NCI-H1436 (cell line): ENCODE data around the gene DMXL1.

Source experiments
- DNase-seq: peaks from one replicate; lab custom pipeline; 2025; lab: John Stamatoyannopoulos, UW

DMXL1 gene

DNA sequence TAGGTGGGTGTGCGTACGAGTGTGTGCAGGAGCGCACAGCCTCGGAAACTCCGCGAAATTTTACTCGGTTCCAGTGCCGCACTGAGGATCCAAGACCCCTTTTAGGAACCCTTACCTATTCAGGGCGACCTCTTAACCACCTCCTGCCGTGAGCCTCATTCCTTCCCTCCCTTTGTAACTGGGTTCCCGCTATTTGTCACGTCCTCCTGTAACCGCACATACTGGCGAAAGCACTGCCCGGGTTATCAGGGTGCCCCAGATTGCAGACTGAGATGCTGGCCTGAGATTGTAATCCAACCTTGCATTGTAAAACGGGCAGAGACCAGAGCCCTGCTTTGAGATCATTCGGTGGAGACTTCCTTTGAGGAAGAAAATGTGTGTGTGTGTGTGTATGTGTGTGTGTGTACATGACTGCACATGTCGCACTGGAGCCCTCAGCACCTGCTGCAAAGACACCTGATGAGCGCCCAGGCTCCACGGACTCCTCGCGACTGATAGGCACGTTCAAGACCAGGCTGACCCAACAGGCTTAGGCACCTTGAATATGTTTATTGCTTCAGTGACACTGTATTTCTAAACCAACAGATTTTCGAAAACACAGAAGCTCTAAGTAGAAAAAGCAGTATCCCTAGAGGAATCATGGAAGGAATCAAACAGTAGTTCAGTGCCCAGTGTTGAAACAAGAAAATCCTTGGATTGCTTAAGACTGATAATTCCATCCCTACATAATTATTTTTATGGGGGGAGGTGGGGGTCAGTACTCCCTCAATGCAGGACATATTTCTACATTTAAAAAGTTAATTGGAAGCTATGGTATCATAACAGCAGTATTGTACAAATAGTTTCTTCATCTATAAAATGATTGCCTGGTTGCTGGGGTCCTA lies 198.4 kb downstream of the DMXL1 start:
- peak; percentile 11 for DNase-seq

DNA sequence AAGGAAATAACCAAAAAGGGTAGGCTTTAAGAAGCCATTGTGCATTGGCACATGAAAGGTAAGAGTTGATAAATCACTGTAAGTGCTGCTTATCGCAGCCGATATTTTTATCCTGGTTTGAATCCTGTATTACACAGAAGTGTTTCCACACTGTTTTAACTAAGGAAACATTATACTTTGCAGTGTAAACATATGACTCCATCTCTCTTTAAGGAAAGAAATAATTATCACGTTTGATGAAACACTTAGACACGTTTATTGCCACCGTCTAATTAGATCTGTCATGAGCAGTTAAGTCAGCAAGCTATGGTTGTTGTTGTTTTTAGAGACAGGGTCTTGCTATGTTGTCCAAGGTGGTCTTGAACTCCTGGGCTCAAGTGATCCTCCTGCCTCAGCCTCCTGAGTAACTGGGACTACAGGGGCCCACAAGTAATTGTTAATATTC lies 199.3 kb downstream of the DMXL1 start:
- peak; percentile 11 for DNase-seq

GRCh38 chr5:119270960-119271757 lies 200.3 kb downstream of the DMXL1 start:
- no peak for DNase-seq

DNA sequence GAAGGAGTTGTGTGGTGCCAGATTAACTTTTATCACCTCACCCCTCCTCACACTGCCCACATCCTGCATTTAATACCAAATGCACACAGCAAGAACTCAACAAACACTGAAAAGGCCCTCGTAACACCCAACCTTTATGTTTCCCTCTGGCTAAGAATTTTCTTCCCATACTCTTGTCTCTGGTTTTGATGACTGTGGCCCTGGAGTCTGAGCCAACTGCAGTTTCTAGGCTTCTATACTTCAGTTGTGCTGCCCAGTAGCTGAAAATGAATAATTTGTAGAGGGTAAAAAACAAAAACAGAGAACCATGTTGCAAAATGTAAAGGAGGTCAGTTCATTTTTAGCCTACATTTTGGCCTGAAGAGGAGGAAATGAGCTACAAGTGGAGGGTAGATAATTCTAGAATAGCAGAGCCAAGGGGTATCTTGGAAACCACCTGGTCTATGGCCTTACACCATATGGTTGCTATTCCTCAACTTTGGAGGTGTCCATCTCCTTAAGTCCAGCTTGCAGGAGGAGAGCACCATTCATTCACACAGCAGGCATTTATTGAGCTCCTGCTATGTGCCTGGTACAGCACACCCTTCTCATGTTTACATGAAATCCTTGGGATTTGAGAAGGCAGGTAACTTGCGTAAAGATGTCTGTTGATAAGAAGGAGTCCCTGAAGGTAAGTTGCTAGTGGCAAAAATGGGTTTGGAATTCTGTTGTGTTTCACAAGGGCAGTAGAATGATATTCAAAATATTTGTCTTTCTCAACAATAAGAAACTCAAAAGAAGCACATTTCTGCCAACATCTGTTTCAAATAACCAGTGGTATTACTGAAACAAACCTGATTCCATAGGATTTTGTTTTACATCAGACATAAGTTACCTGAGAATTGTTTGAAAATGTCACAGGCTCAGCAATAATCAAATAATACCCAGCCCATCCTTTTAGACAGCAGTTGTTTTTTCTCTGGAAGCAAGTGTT lies 201.2 kb downstream of the DMXL1 start:
- DNase-seq: no peak

DNA sequence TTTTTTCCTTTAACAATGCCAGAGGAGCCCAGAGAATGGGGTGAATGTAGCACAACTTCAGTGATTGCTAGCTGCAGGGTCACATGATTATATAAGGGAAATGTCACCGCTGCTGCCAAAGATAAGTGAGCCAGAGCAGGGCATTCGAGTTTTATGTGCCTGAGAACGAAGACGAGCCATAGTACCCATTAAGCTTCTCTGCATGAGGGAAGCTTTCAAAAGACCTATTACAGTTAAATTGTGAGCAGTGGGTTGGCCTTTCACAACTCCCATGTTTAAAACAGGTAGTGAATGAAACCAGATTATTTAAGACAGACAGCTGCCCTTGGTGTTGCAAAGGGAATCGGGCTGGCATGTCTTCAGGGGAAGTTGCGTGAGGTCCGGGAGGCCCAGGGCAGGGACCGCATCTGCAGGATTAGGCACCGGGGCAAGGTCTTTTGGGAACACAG lies 202.5 kb downstream of the DMXL1 start:
- no peak for DNase-seq

DNA sequence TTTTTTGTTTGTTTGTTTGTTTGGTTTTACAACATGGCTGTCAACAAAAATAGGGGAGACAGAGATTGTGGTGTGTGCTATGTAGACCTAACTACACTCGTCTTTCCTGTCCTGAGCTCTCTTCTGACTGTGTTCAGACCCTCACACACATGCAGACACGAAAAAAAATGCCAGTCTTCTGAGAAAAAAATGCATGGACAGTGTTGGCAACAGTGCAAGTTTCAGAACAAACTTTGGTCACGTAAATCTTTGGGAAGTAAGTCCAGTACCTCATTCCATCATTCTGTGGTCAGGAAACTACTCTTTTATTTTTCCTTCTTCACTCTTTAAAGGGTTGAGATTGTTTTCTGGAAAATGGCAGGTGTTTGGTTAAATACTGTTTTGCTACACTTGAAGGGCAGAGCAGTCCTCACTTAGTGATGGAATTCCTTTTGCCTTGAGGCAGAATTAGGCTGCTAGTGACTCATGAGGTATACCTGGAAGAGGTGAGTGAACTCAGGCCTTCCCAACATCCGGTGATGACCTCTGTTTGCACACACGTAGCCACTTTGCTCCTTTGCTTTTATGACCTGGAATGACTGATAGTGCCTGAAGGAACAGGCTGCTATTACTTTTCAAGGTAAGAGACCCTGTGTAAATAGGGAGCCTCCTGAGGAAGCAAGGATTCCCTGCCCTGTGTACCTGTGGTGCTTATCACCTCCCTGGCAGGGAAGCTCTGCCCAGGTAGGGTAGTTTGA lies 203.3 kb downstream of the DMXL1 start:
- DNase-seq: no peak

DNA sequence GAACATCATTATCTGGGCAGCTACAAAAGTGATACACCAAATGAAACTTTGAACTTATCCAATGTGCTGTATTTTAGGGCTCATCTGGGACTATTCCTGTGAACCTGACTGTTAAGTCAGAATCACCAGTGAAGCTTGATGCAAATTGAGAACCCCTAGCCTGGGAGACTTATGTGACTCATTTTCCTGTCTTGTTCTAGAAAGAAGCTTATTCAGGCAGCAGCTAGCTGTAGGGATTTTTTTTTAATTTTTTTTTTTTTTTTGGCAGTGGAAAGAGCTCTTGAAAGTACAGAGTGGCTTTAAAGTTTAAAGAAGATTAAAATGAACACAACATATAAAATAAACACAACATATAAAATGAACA lies 203.9 kb downstream of the DMXL1 start:
- DNase-seq: no peak

DNA sequence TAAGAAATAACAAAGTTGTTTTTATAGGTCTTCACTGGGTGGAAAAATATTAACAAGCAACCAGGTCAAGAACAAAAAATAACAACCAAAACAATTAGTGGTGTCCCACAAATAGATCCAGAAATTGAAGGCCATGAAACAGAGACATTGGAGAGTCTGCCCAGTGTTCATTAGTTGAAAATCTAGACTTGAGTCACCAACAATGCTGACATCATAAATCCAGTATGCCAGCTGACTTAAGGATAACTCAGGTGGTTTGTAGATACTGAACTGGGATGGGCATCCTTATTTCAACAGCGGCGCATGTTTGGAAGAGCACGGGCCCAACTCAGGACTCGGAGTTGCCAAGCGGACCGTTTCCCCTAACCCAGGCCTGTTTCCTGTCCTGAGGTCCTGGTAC lies 204.3 kb downstream of the DMXL1 start:
- DNase-seq: no peak

- DNase-seq: no peak
These were observed 204.8 kb downstream of the DMXL1 start for GRCh38 chr5:119275601-119276173.

DNA sequence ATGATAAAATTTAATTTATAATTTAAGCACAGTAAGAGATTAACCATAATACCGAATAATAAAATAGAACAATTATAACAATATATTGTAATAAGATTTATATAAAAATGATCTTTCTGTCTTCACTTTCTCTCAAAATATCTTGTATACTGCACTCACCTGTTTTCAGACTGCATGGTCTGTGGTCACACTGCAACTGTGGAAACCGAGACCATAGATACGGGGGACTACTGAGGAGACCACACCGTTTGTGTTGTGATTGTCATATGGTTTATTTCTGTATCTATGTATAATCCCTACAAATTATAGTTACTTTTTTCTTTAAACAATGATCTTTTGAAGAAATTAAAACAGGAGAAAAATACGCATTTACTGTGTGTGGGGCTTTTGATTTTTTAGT lies 206.1 kb downstream of the DMXL1 start:
- DNase-seq: no peak

DNA sequence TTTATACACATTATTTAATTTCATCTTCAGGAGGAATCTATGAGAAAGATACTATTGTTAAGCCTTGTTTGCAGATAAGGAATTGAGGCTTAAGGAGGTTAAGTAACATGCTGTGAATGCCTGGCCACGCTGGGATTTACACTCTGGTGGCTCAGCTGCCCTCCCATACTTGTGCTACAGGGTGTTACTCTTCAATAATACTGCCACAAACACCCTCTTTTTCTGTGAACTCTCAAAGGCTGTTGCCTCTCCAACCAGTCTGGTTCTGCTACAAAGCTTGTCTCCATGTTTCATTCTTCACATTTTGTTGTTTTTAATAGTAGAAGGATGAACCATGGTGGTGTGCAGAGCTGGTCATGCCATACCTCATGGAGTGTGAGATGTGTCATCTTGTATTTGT lies 208.2 kb downstream of the DMXL1 start:
- DNase-seq: no peak

DNA sequence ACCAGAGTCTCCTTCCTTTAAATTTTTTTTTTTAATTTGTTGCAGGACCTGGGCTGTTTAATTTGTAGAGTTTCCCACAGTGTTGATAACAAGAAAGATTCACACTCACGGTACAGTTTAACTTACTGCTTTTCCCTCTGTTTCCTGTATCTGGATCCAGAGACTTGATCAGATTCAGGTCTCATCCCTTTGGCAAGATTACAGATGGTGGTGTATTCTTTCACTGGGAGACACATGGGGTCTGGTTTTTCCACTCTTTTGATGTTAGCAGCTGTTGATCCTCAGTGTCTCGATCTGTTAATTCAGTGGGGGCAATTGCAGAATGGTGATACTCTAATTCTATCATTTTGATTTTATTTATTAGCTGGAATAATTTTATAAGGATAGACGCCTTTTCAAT lies 209.5 kb downstream of the DMXL1 start:
- no peak for DNase-seq

GRCh38 chr5:119282628-119283027 lies 211.7 kb downstream of the DMXL1 start:
- DNase-seq: no peak

DNA sequence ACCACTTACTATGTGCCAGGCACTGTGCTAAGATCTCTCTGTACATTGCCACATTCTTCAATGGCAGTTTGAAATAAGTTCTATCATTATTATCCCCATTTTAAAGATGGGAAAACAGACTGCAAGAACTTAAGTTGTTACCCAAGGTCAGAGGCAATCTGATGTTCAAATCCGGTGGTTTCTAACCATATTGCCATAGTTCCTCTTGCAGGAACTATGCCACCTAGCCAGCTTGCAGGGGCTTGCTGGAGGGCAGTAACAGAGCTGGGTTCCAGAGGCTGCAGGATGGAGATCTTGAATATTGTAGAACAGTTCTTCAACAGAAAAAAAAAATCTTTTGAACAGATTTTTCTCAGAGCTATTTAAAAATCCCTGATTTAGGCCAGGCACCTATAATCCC lies 213.1 kb downstream of the DMXL1 start:
- no peak for DNase-seq

GRCh38 chr5:119285070-119285916 lies 214.4 kb downstream of the DMXL1 start:
- no peak for DNase-seq

DNA sequence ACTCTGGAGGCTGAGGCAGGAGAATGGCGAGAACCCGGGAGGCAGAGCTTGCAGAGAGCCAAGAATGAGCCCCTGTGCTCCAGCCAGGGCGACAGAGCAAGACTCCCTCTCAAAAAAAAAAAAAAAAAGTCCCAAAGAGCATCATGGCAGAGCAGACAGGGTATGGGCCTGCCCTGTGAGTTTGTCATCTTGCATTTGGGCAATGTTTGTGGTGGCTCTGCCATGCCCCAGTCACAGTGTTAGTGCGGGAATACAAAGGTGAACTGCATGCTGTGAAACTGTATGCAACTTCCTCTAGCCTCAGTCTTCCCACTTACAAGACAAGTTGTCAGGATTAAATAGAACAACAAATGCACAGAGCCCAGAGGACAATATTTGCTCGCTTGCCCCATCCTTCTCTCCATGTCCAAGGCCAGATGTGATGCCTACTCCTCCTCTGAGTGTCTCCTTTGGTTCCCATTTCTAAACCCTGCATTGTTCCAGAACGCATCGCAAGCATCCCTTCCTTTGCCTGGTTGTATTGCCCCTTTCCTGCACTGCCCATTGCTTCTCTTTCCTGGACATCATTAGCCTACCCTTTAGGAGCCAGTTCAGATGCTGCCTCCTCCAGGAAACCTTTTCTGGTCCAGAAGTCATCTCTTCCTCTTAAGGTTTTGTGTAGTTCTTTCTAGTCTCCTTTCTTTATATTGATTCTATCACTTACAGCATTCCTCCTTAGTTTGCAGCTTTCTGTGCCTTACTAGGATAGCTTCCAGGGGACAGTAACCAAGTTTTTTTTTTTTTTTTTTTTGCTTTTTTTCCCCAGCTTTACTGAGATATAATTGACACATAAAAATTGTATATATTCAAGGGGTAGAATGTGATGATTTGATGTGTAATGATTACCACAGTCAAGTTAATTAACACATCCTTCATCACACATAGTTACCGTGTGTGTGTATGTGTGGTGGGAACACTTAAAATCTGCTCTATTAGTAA lies 215.9 kb downstream of the DMXL1 start:
- no peak for DNase-seq

GRCh38 chr5:119287547-119288111 lies 216.7 kb downstream of the DMXL1 start:
- DNase-seq: no peak

GRCh38 chr5:119288379-119289033 lies 217.6 kb downstream of the DMXL1 start:
- DNase-seq: no peak
